HepG2 (cell line): ENCODE data around the gene ITCH. TPM values are rescaled to one million over a fixed set of nuclear protein-coding genes. Genes with fewer than 3 reads are reported as not detected.

Source experiments
- ATAC-seq: fragments of 200-7000 bp; cut with Tn5 transposase; 3 replicates; pipeline ENCODE4 v1.9.1; 2020; ENCODE audit warnings: mild to moderate bottlenecking, moderate library complexity
- BruUV-seq: library from RNA; stranded (reverse); fragments of 400-500 nt; replicated peaks from 2 replicates; lab custom pipeline; 2021; lab: Mats Ljungman, UMichigan
- CTCF ChIA-PET: fragments of 300-600 bp; formaldehyde crosslinking; extraction: SDS; loops from one replicate; lab custom pipeline; 2021; ENCODE audit warnings: low total read pairs, inconsistent platforms, low intra/inter-chr PET ratio; lab: Yijun Ruan, JAX
- POLR2A ChIA-PET: fragments of 350-600 bp; sonication (Branson Sonifier 250); formaldehyde crosslinking; loops from one replicate; lab custom pipeline; 2020; ENCODE audit warnings: antibody characterized with exemption, inconsistent platforms; lab: Yijun Ruan, JAX
- DNase-seq: peaks from one replicate; pipeline ENCODE4 v3.0.0-alpha.2; 2015; ENCODE audit warnings: low spot score
- FAIRE-seq: peaks from 3 replicates; lab custom pipeline; 2011; peaks lifted over from hg19 to GRCh38; lab: Jason Lieb, UNC
- H2AFZ ChIP-seq: one replicate; pipeline ENCODE4 v1.6.1; 2011; ENCODE audit warnings: low read length, inconsistent platforms
- H3K27ac ChIP-seq: fragments of 300-600 bp; 3 replicates; pipeline ENCODE4 v1.8.0; 2011; ENCODE audit warnings: mixed run types, mild to moderate bottlenecking, mixed read lengths, low read length, inconsistent platforms; ENCODE audit not compliant: insufficient read depth; ENCODE audit errors: extremely low read length
- H3K27me3 ChIP-seq, 2 experiments: fragments of 200-600 bp in 1 of 2; 2 replicates in 1 of 2; 3 replicates in 1 of 2; pipeline versions ENCODE4 v1.6.0 to v1.8.0; 2011; ENCODE audit warnings: low read length in 2 of 2, mild to moderate bottlenecking in 2 of 2, moderate library complexity in 2 of 2, inconsistent platforms in 1 of 2; ENCODE audit not compliant: insufficient read depth in 2 of 2, control insufficient read depth in 1 of 2
- H3K36me3 ChIP-seq, 2 experiments: fragments of 200-600 bp in 1 of 2; replicated peaks in 1 of 2; 2 replicates in 1 of 2; 3 replicates in 1 of 2; pipeline versions ENCODE4 v1.5.1 to v1.8.0; 2011; ENCODE audit warnings: low read length in 2 of 2, inconsistent platforms in 1 of 2; ENCODE audit not compliant: insufficient read depth in 2 of 2, control insufficient read depth in 1 of 2
- H3K4me1 ChIP-seq: 2 replicates; pipeline ENCODE4 v1.5.1; 2012; ENCODE audit warnings: low read length, inconsistent platforms; ENCODE audit not compliant: insufficient read depth
- H3K4me2 ChIP-seq: 2 replicates; pipeline ENCODE4 v1.6.0; 2011; ENCODE audit warnings: low read depth, low read length, inconsistent platforms
- H3K4me3 ChIP-seq, 3 experiments: fragments of 200-600 bp in 1 of 3; sonication (generic), shearing (Covaris generic) in 1 of 3; replicated peaks in 1 of 3; 2 replicates each; pipeline ENCODE4 v1.5.1; 2011 to 2016; ENCODE audit warnings: low read length in 3 of 3, inconsistent platforms in 2 of 3, low read depth in 2 of 3, mild to moderate bottlenecking in 2 of 3, control low read depth in 1 of 3, mixed read lengths in 1 of 3; ENCODE audit not compliant: insufficient read depth in 1 of 3
- H3K79me2 ChIP-seq: one replicate; pipeline ENCODE4 v1.6.1; 2011; ENCODE audit warnings: low read length, inconsistent platforms; ENCODE audit not compliant: insufficient read depth
- H3K9ac ChIP-seq: 2 replicates; pipeline ENCODE4 v1.6.0; 2011; ENCODE audit warnings: mild to moderate bottlenecking, low read depth, low read length, inconsistent platforms; ENCODE audit not compliant: insufficient read depth
- H3K9me3 ChIP-seq: 2 replicates; pipeline ENCODE4 v1.5.1; 2012; ENCODE audit warnings: mild to moderate bottlenecking, low read length
- H4K20me1 ChIP-seq: 2 replicates; pipeline ENCODE4 v1.6.0; 2011; ENCODE audit warnings: inconsistent platforms, mild to moderate bottlenecking, low read length, moderate library complexity; ENCODE audit not compliant: insufficient read depth
- MIER2 ChIP-seq: IDR thresholded peaks from 2 replicates; pipeline ENCODE4 v1.6.1; 2016; ENCODE audit warnings: missing biosample characterization, missing genetic modification reagents
- NKX3-1 ChIP-seq: sonication (generic); formaldehyde crosslinking; IDR thresholded peaks from 2 replicates; pipeline ENCODE4 v1.5.0; 2020; ENCODE audit warnings: missing genetic modification reagents
- NPAS2 ChIP-seq: sonication (generic); formaldehyde crosslinking; IDR thresholded peaks from 2 replicates; pipeline ENCODE4 v1.8.0; 2022; ENCODE audit warnings: mild to moderate bottlenecking, missing genetic modification reagents, borderline replicate concordance
- PAF1 ChIP-seq: IDR thresholded peaks from 2 replicates; pipeline ENCODE4 v1.6.1; 2016; ENCODE audit warnings: missing genetic modification reagents, missing compliant biosample characterization
- PHF8 ChIP-seq: sonication (generic); formaldehyde crosslinking; IDR thresholded peaks from 2 replicates; pipeline ENCODE4 v1.5.0; 2020; ENCODE audit warnings: missing genetic modification reagents
- PRDM10 ChIP-seq: sonication (generic); formaldehyde crosslinking; IDR thresholded peaks from 2 replicates; pipeline ENCODE4 v1.4.0; 2020; ENCODE audit warnings: low read depth, missing genetic modification reagents
- SMAD1 ChIP-seq: sonication (generic); formaldehyde crosslinking; IDR thresholded peaks from 2 replicates; pipeline ENCODE4 v1.4.0; 2020; ENCODE audit warnings: missing genetic modification reagents, low read depth, mild to moderate bottlenecking, borderline replicate concordance
- SRSF1 ChIP-seq: fragments of 200-400 bp; formaldehyde crosslinking; optimal IDR thresholded peaks from 2 replicates; pipeline ENCODE3; 2017; ENCODE audit warnings: mild to moderate bottlenecking, low read depth, low read length, moderate library complexity
- TERF1 ChIP-seq: sonication (generic); formaldehyde crosslinking; IDR thresholded peaks from 2 replicates; pipeline ENCODE4 v1.8.0; 2022; ENCODE audit warnings: mild to moderate bottlenecking, missing genetic modification reagents, moderate library complexity
- ZBTB34 ChIP-seq: sonication (generic); formaldehyde crosslinking; IDR thresholded peaks from 2 replicates; pipeline ENCODE4 v1.8.0; 2022; ENCODE audit warnings: mild to moderate bottlenecking, missing genetic modification reagents
- ZNF335 ChIP-seq: sonication (generic); formaldehyde crosslinking; IDR thresholded peaks from 2 replicates; pipeline ENCODE4 v1.4.0; 2020; ENCODE audit warnings: missing genetic modification reagents
- ZNF460 ChIP-seq: sonication (generic); formaldehyde crosslinking; IDR thresholded peaks from 2 replicates; pipeline ENCODE4 v1.5.1; 2020; ENCODE audit warnings: missing genetic modification reagents, mild to moderate bottlenecking, borderline replicate concordance
- ZNF501 ChIP-seq: sonication (generic); formaldehyde crosslinking; IDR thresholded peaks from 2 replicates; pipeline ENCODE4 v1.5.1; 2020; ENCODE audit warnings: mild to moderate bottlenecking, moderate library complexity, missing genetic modification reagents
- ZNF567 ChIP-seq: sonication (generic); formaldehyde crosslinking; IDR thresholded peaks from 2 replicates; pipeline ENCODE4 v1.8.1; 2023; ENCODE audit warnings: mild to moderate bottlenecking, missing genetic modification reagents, borderline replicate concordance
- ZNF577 ChIP-seq: sonication (generic); formaldehyde crosslinking; IDR thresholded peaks from 2 replicates; pipeline ENCODE4 v1.4.0; 2020; ENCODE audit warnings: mild to moderate bottlenecking, low read depth, missing genetic modification reagents, borderline replicate concordance
- ZNF777 ChIP-seq: sonication (generic); formaldehyde crosslinking; IDR thresholded peaks from 2 replicates; pipeline ENCODE4 v1.4.0; 2020; ENCODE audit warnings: missing genetic modification reagents
- ZSCAN22 ChIP-seq: sonication (generic); formaldehyde crosslinking; IDR thresholded peaks from 2 replicates; pipeline ENCODE4 v1.4.0; 2020; ENCODE audit warnings: mild to moderate bottlenecking, missing genetic modification reagents
- WGBS: methylation state at CpG from one replicate; pipeline ENCODE4 v1.1.6; 2017; ENCODE audit warnings: low lambda C conversion rate; 5-methylcytosine and 5-hydroxymethylcytosine counted together
- in situ Hi-C: cut with HindIII; loops from 2 replicates; pipeline ENCODE4 v1.10.0; 2017; ENCODE audit warnings: low pct_unique_long_range_greater_than_20kb; ENCODE audit not compliant: extremely low pct_ligation_motif_present
- intact Hi-C: fragments of 100-400 bp; cut with micrococcal nuclease; formaldehyde crosslinking; loops from one replicate; pipeline ENCODE4 v1.10.0; 2022; ENCODE audit not compliant: unreplicated experiment
- polyA plus RNA-seq, 8 experiments: library from polyadenylated mRNA; depleted of rRNA in 3 of 8; stranded (reverse) in 7 of 8; unstranded in 1 of 8; fragments of >200 nt; fragmentation: Illumina TruSeq in 4 of 8; extraction: Trizol in 4 of 8; gene quantifications; 2 replicates each; pipeline versions ENCODE4 v1.2.1 to v1.2.3, GENCODE V29; 2011 to 2016; ENCODE audit warnings: low read depth in 4 of 8, missing spikeins in 1 of 8, mixed read lengths in 1 of 8; ENCODE audit not compliant: insufficient read depth in 1 of 8
- total RNA-seq, 5 experiments: library from RNA; depleted of rRNA; stranded (reverse); fragments of >200 nt; fragmentation: Illumina TruSeq; extraction: Trizol; gene quantifications; 2 replicates each; pipeline ENCODE4 v1.2.3, GENCODE V29; 2016; ENCODE audit warnings: low read depth in 1 of 5

ITCH gene
- total and polyA plus RNA-seq, 2 of the 13 experiments (the other 11 are each of a cell fraction or from before 2014, with no cell fraction given): 20.5 to 112 TPM

- under 1% methylated on average over 42 of the region's 70 CpGs for WGBS
- Histone ChIP-seq H3K27ac (peak overlapping the region; percentile 78), H3K9ac (peak overlapping the region; percentile 92), H3K4me3 (peak overlapping the region; percentile 89 to 100 (median 95)), H3K79me2 (peaks cover 53% of the 10 kb centered on the region), H3K4me1 (peaks cover 64% of the 10 kb centered on the region), H3K4me2 (peak overlapping the region; percentile 90), H4K20me1 (peaks cover 32% of the 10 kb centered on the region), H3K9me3 (no peaks in the 10 kb centered on the region), H3K27me3 (no peaks in the 10 kb centered on the region; a peak in 1 of 5 replicates), H3K36me3 (peaks cover 2 to 3% of the 10 kb centered on the region in 2 experiments; a peak in 3 of 5 replicates), H2AFZ (no peak overlapping the region)
- in situ Hi-C loops: loop anchor here (5.0 kb wide), 1 partner anchor 51 kb away; no protein-coding TSS in a partner anchor
- intact Hi-C loops: loop anchor here (1.0 to 2.0 kb wide), 2 partner anchors 19 to 51 kb away; no protein-coding TSS in a partner anchor
- BruUV-seq: no TSS peak
- DNase-seq: no peak
- ATAC-seq: peak; percentile 68
- CTCF ChIA-PET: interaction anchor here (0.6 to 1.6 kb wide), 4 partner anchors 51 to 113 kb away, joined by 3 to 5 read pairs (median 4); no protein-coding TSS in a partner anchor
- POLR2A ChIA-PET: interaction anchor here (0.7 to 3.8 kb wide), 31 partner anchors 10 to 371 kb away, joined by 3 to 105 read pairs (median 6); partner anchors contain the start of genes AHCY, DYNLRB1 and PIGU
- FAIRE-seq: no peak
- TF ChIP-seq SMAD1 (CRISPR knock-in tag): no peak
- no peak for TF ChIP-seq ZNF460 (CRISPR knock-in tag)
- TF ChIP-seq MIER2 (CRISPR knock-in tag): no peak
- no peak; the same call in 1 of the 2 replicates for TF ChIP-seq NKX3-1
- TF ChIP-seq TERF1 (CRISPR knock-in tag): peak; percentile 87; the same call in 1 of the 2 replicates
- no peak for TF ChIP-seq ZNF335 (CRISPR knock-in tag)
- TF ChIP-seq PRDM10: no peak
- no peak for TF ChIP-seq SRSF1
- TF ChIP-seq ZBTB34 (CRISPR knock-in tag): no peak
- TF ChIP-seq ZNF577 (CRISPR knock-in tag): no peak
- TF ChIP-seq PAF1 (CRISPR knock-in tag): 0 out of 2 replicates have a peak, but pooled peaks have one; percentile 48
- TF ChIP-seq NPAS2: no peak
- TF ChIP-seq ZNF567 (CRISPR knock-in tag): no peak
- TF ChIP-seq PHF8: peak; percentile 18
- TF ChIP-seq ZNF777 (CRISPR knock-in tag): peak; percentile 98; the same call in 1 of the 2 replicates
- TF ChIP-seq ZNF501: peak; percentile 23; the same call in 1 of the 2 replicates
- TF ChIP-seq ZSCAN22 (CRISPR knock-in tag): peak; percentile 55; the same call in 1 of the 2 replicates
These were observed 571 bp downstream of the ITCH start for GRCh38 chr20:34363465-34364222.
